H1 (cell line): Measurements from ENCODE around the gene ADGRB3. TPM values are rescaled to one million over a fixed set of nuclear protein-coding genes. Genes with fewer than 3 reads are reported as not detected.
"Not testable (repeated sequence)": the region's sequence is repeated elsewhere in the genome, so short reads cannot be mapped to it uniquely, and the experiment has no call there.

Experiments
- CTCF ChIA-PET: fragments of 300-600 bp; sonication (Branson Sonifier 250); formaldehyde crosslinking; loops from one replicate; lab custom pipeline; 2021; ENCODE audit not compliant: partially characterized antibody; lab: Charles Lee
- POLR2A ChIA-PET: fragments of 300-600 bp; sonication (Branson Sonifier 250); formaldehyde crosslinking; loops from one replicate; lab custom pipeline; 2021; ENCODE audit warnings: inconsistent platforms; ENCODE audit not compliant: partially characterized antibody; lab: Charles Lee
- DNase-seq, 2 experiments: peaks; one replicate each; pipeline versions ENCODE4 v3.0.0 to v3.0.0-alpha.2; 2010 to 2022; ENCODE audit warnings: low spot score in 2 of 2, low read depth in 1 of 2, mixed read lengths in 1 of 2
- FAIRE-seq: peaks from 2 replicates; lab custom pipeline; 2011; peaks lifted over from hg19 to GRCh38; lab: Jason Lieb, UNC
- H2AFZ ChIP-seq: 2 replicates; pipeline ENCODE4 v1.8.1; 2012; ENCODE audit warnings: low read length, inconsistent platforms
- H2AK5ac ChIP-seq: 2 replicates; pipeline ENCODE4 v1.6.1; 2013; ENCODE audit warnings: low read depth, low read length
- H2BK120ac ChIP-seq: replicated peaks from 2 replicates; pipeline ENCODE3; 2013; ENCODE audit warnings: low read depth, low read length, inconsistent platforms
- H2BK12ac ChIP-seq: 2 replicates; pipeline ENCODE4 v1.6.1; 2013; ENCODE audit warnings: low read depth, low read length
- H2BK15ac ChIP-seq: 2 replicates; pipeline ENCODE4 v1.6.1; 2013; ENCODE audit warnings: low read length
- H2BK20ac ChIP-seq: 2 replicates; pipeline ENCODE4 v1.6.1; 2013; ENCODE audit warnings: low read length
- H2BK5ac ChIP-seq: 2 replicates; pipeline ENCODE4 v1.6.1; 2013; ENCODE audit warnings: low read depth, low read length
- H3K14ac ChIP-seq: 2 replicates; pipeline ENCODE4 v1.6.1; 2013; ENCODE audit warnings: inconsistent platforms; ENCODE audit not compliant: insufficient read length
- H3K18ac ChIP-seq: 2 replicates; pipeline ENCODE4 v1.6.1; 2013; ENCODE audit warnings: low read length; ENCODE audit errors: extremely low read depth
- H3K23ac ChIP-seq: 2 replicates; pipeline ENCODE4 v1.6.1; 2013; ENCODE audit warnings: inconsistent platforms; ENCODE audit not compliant: insufficient read length
- H3K23me2 ChIP-seq: 2 replicates; pipeline ENCODE4 v1.6.1; 2013; ENCODE audit warnings: low read depth, low read length
- H3K27ac ChIP-seq: 2 replicates; pipeline ENCODE4 v1.6.1; 2011; ENCODE audit warnings: low read depth, low read length, inconsistent platforms
- H3K27me3 ChIP-seq, 4 experiments: replicated peaks in 1 of 4; 1 replicate in 1 of 4; 2 replicates in 3 of 4; pipeline versions ENCODE4 v1.6.1 to v1.8.1; 2011 to 2013; ENCODE audit warnings: low read length in 3 of 4, mild to moderate bottlenecking in 3 of 4, inconsistent platforms in 2 of 4, mixed read lengths in 2 of 4, moderate library complexity in 1 of 4; ENCODE audit not compliant: control insufficient read depth in 3 of 4, insufficient read depth in 3 of 4; ENCODE audit errors: extremely low read depth in 1 of 4
- H3K36me3 ChIP-seq, 4 experiments: 2 replicates each; pipeline versions ENCODE4 v1.6.1 to v1.8.1; 2011 to 2013; ENCODE audit warnings: mild to moderate bottlenecking in 4 of 4, low read length in 3 of 4, moderate library complexity in 2 of 4, control low read depth in 1 of 4, inconsistent platforms in 1 of 4; ENCODE audit not compliant: insufficient read depth in 4 of 4, control insufficient read depth in 2 of 4
- H3K4ac ChIP-seq: replicated peaks from 2 replicates; pipeline ENCODE3; 2013; ENCODE audit warnings: low read length, low read depth, mixed read lengths, inconsistent platforms; ENCODE audit not compliant: insufficient read length
- H3K4me1 ChIP-seq, 4 experiments: replicated peaks in 1 of 4; 1 replicate in 1 of 4; 2 replicates in 3 of 4; pipeline versions ENCODE4 v1.6.1 to v1.8.1; 2011 to 2013; ENCODE audit warnings: low read length in 3 of 4, inconsistent platforms in 2 of 4, mixed read lengths in 1 of 4; ENCODE audit not compliant: insufficient read depth in 4 of 4, control insufficient read depth in 3 of 4
- H3K4me2 ChIP-seq, 2 experiments: 2 replicates each; pipeline versions ENCODE4 v1.6.1 to v1.8.1; 2011 to 2013; ENCODE audit warnings: low read depth in 2 of 2, low read length in 2 of 2, control low read depth in 1 of 2, inconsistent platforms in 1 of 2, mild to moderate bottlenecking in 1 of 2; ENCODE audit not compliant: insufficient read depth in 1 of 2
- H3K4me3 ChIP-seq, 4 experiments: fragments of 200-600, 300-600 bp in 1 of 4; sonication (generic), shearing (Covaris generic), sonication (Bioruptor Twin) in 1 of 4; 2 replicates each; pipeline versions ENCODE4 v1.5.1 to v1.8.1; 2011 to 2016; ENCODE audit warnings: low read length in 4 of 4, low read depth in 3 of 4, control low read depth in 2 of 4, inconsistent platforms in 2 of 4, mild to moderate bottlenecking in 2 of 4, mixed read lengths in 1 of 4, moderate library complexity in 1 of 4; ENCODE audit not compliant: insufficient read depth in 2 of 4; ENCODE audit errors: extremely low read depth in 1 of 4
- H3K56ac ChIP-seq: replicated peaks from 2 replicates; pipeline ENCODE3; 2013; ENCODE audit warnings: low read depth, mild to moderate bottlenecking, mixed read lengths, low read length, inconsistent platforms; ENCODE audit not compliant: insufficient read length
- H3K79me1 ChIP-seq: 2 replicates; pipeline ENCODE4 v1.6.1; 2013; ENCODE audit warnings: low read depth, low read length, control low read depth
- H3K79me2 ChIP-seq, 2 experiments: 2 replicates each; pipeline versions ENCODE4 v1.6.1 to v1.8.1; 2012 to 2013; ENCODE audit warnings: low read length in 2 of 2, mild to moderate bottlenecking in 2 of 2, inconsistent platforms in 1 of 2; ENCODE audit not compliant: insufficient read depth in 2 of 2, control insufficient read depth in 1 of 2
- H3K9ac ChIP-seq, 4 experiments: replicated peaks in 1 of 4; 1 replicate in 1 of 4; 2 replicates in 3 of 4; pipeline versions ENCODE4 v1.6.1 to v1.8.1; 2011 to 2013; ENCODE audit warnings: low read depth in 3 of 4, low read length in 3 of 4, control low read depth in 2 of 4, mild to moderate bottlenecking in 2 of 4, moderate library complexity in 2 of 4, inconsistent platforms in 1 of 4; ENCODE audit errors: extremely low read depth in 1 of 4
- H3K9me3 ChIP-seq, 2 experiments: 2 replicates each; pipeline versions ENCODE4 v1.6.1 to v1.8.1; 2012 to 2013; ENCODE audit warnings: mild to moderate bottlenecking in 2 of 2, moderate library complexity in 2 of 2, control low read depth in 1 of 2, inconsistent platforms in 1 of 2, low read depth in 1 of 2, low read length in 1 of 2, mixed read lengths in 1 of 2; ENCODE audit not compliant: insufficient read depth in 2 of 2
- H4K20me1 ChIP-seq, 2 experiments: replicated peaks in 1 of 2; 2 replicates each; pipeline versions ENCODE3 to v1.8.1; 2011 to 2013; ENCODE audit warnings: inconsistent platforms in 2 of 2, low read length in 2 of 2, mild to moderate bottlenecking in 1 of 2; ENCODE audit not compliant: insufficient read depth in 2 of 2, control insufficient read depth in 1 of 2
- H4K5ac ChIP-seq: 2 replicates; pipeline ENCODE4 v1.6.1; 2013; ENCODE audit warnings: low read length, low read depth, mixed read lengths, inconsistent platforms; ENCODE audit not compliant: insufficient read length
- H4K8ac ChIP-seq: 2 replicates; pipeline ENCODE4 v1.8.0; 2013; ENCODE audit warnings: mild to moderate bottlenecking, moderate library complexity, low read length, inconsistent platforms; ENCODE audit not compliant: insufficient read depth; ENCODE audit errors: extremely low read depth
- H4K91ac ChIP-seq: replicated peaks from 2 replicates; pipeline ENCODE3; 2013; ENCODE audit warnings: low read length, mixed read lengths, inconsistent platforms; ENCODE audit not compliant: insufficient read length
- WGBS, 2 experiments: shearing (Covaris generic) in 1 of 2; methylation state at CpG; one replicate each; pipeline versions ENCODE4 v1.1.6 to v1.1.7; 2013 to 2015; ENCODE audit warnings: low lambda C conversion rate in 2 of 2, mixed read lengths in 2 of 2, inconsistent platforms in 1 of 2, low coverage in 1 of 2, missing lambda C conversion rate in 1 of 2; ENCODE audit not compliant: insufficient replicate concordance in 2 of 2, insufficient coverage in 1 of 2, insufficient read length in 1 of 2; ENCODE audit errors: extremely low coverage in 1 of 2, missing lambda C conversion rate in 1 of 2; 5-methylcytosine and 5-hydroxymethylcytosine counted together
- polyA plus RNA-seq, 7 experiments: library from polyadenylated mRNA; depleted of rRNA in 3 of 7; stranded (reverse) in 5 of 7; unstranded in 2 of 7; fragments of >200 nt in 5 of 7; fragments of 200-250 nt in 2 of 7; gene quantifications; 1 replicate in 5 of 7; 2 replicates in 1 of 7; 4 replicates in 1 of 7; pipeline versions ENCODE4 v1.2.1 to v1.2.3, GENCODE V29; 2011 to 2013; ENCODE audit warnings: missing spikeins in 2 of 7, mixed read lengths in 2 of 7
- total RNA-seq: library from RNA; stranded (reverse); fragmentation: NEBNext Ultra II Directional; extraction: Animal tissue kit (Norgen Biotek cat#: 25700); gene quantifications from 2 replicates; pipeline ENCODE4 v1.2.1, GENCODE V29; 2021

Gene ADGRB3
- total and polyA plus RNA-seq, 2 of the 8 experiments (the other 6 are each of a cell fraction or from before 2014, with no cell fraction given), result 0.35 to 1.2 TPM

DNA sequence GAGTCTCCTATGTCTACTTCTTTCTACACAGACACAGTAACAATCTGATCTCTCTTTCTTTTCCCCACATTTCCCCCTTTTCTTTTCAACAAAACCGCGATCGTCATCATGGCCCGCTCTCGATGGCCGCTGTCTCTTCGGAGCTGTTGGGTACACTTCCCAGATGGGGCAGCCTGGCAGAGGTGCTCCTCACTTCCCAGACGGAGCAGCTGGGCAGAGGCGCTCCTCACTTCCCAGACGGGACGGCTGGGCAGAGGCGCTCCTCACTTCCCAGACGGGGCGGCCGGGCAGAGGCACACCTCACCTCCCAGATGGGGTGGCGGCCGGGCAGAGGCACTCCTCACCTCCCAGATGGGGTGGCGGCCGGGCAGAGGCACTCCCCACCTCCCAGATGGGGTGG, 797.1 kb downstream of the ADGRB3 start:
- 90 to 100% methylated on average over 3 to 15 of the region's 19 CpGs for WGBS, 2 experiments
- DNase-seq, result not testable (repeated sequence)

DNA sequence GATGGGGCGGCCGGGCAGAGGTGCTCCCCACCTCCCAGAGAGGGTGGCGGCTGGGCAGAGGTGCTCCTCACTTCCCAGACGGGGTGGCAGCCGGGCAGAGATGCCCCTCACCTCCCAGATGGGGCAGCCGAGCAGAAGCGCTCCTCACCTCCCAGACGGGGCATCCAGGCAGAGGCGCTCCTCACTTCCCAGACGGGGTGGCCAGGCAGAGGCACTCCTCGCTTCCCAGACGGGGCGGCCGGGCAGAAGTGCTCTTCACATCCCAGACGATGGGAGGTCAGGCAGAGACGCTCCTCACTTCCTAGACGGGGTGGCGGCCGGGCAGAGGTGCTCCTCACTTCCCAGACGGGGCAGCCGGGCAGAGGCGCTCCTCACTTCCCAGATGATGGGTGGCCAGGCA, 798.0 kb downstream of the ADGRB3 start:
- H2AK5ac ChIP-seq, H3K79me1 ChIP-seq, H3K79me2 ChIP-seq, H3K23ac ChIP-seq, H3K9ac ChIP-seq, H3K18ac ChIP-seq, DNase-seq, H2BK12ac ChIP-seq, H3K4me3 ChIP-seq, H3K36me3 ChIP-seq, H3K4ac ChIP-seq, H3K56ac ChIP-seq, H4K20me1 ChIP-seq, H2BK15ac ChIP-seq, POLR2A ChIA-PET, H3K23me2 ChIP-seq, H2BK120ac ChIP-seq, H2BK5ac ChIP-seq, H4K5ac ChIP-seq, H3K27ac ChIP-seq, FAIRE-seq, CTCF ChIA-PET, H4K91ac ChIP-seq, H3K27me3 ChIP-seq, H4K8ac ChIP-seq, H3K4me1 ChIP-seq, H2BK20ac ChIP-seq, H2AFZ ChIP-seq, H3K14ac ChIP-seq, H3K4me2 ChIP-seq: not testable (repeated sequence)
- 84% methylated on average over 12 of the region's 22 CpGs; no CpG with 5 or more reads in 1 of the 2 experiments for WGBS, 2 experiments
- peaks cover 0 to 19% of the 10 kb centered on the region in 2 experiments; a peak in 2 of 4 replicates for H3K9me3 ChIP-seq

More for the DNA sequence above, 797.1 kb downstream of the ADGRB3 start:
- H4K5ac ChIP-seq, FAIRE-seq, H2BK20ac ChIP-seq, CTCF ChIA-PET, H3K56ac ChIP-seq, H3K9ac ChIP-seq, H4K91ac ChIP-seq, H2BK15ac ChIP-seq, POLR2A ChIA-PET, H3K14ac ChIP-seq, H2BK120ac ChIP-seq, H3K27me3 ChIP-seq, H2AK5ac ChIP-seq, H4K20me1 ChIP-seq, H3K4me2 ChIP-seq, H2BK12ac ChIP-seq, H3K27ac ChIP-seq, H3K36me3 ChIP-seq, H3K79me1 ChIP-seq, H3K23me2 ChIP-seq, H3K4me3 ChIP-seq, H4K8ac ChIP-seq, H3K79me2 ChIP-seq, H3K4me1 ChIP-seq, H3K23ac ChIP-seq, H3K18ac ChIP-seq, H2AFZ ChIP-seq, H3K4ac ChIP-seq, H2BK5ac ChIP-seq: not testable (repeated sequence)
- H3K9me3 ChIP-seq, result peaks cover 0 to 19% of the 10 kb centered on the region in 2 experiments; a peak in 2 of 4 replicates
